ENCODE results near the gene SLCO2A1.

SLCO2A1 gene

GRCh38 chr3:133882986-133883586 is 146.6 kb downstream of the SLCO2A1 start:
- H3K4me1 Mint-ChIP-seq, result peaks cover 65% of the 10 kb centered on the region
- ATAC-seq (no peak), DNase-seq (ENCODE audit: low spot score in 2 of 2) (no peak)

DNA sequence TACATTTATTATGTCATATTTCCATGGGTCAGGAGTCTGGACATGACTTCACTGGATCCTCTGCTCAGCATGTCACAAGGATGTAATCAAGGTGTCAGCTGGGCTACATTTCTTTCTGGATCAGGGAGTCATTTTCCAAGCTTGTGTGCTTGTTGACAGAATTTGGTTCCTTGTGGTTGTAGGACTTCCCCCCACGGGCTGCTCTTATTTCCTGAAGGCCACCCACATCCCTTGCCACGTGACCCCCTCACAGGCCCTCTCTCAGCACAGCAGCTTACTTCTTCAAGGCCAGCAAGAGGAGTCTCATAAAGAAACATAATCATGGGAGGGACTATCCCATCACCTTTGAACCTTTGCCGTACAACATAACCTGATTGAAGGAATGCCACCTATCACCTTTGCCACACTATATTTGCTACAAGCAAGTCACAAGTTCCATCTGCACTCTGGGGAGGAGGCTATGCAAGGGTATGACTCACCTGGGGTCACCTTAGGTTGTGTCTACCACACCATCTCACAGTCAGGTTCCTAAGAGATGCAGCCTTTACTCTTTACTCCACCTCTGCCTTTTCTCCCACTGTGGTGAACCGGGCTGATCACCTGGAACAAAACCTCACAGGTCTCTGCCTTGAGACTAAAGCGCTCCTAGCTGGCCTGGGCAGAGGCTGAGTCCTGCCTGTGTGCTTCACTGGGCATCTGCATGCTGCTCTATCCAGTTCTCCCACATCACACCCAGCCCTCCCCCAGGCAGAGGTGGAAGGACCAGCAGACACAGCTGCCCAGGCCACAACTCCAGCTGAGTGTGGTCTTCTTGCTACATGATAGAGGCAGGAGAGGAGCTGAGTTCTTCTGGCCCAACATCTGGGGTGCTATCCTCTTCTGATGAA is 147.5 kb downstream of the SLCO2A1 start:
- Mint-ChIP-seq H3K4me1 (peaks cover 60% of the 10 kb centered on the region), H3K9me3 (peaks cover 9% of the 10 kb centered on the region), H3K36me3 (peaks cover 5% of the 10 kb centered on the region), H3K4me3 (peak overlapping the region; percentile 45), H3K27ac (peak overlapping the region; percentile 95)
- DNase-seq (ENCODE audit: low spot score in 2 of 2) (no peak), ATAC-seq (peak; percentile 77)

More at GRCh38 chr3:133882986-133883586, 146.6 kb downstream of the SLCO2A1 start:
- H3K9me3 Mint-ChIP-seq, result peaks cover 5% of the 10 kb centered on the region
- H3K4me3 Mint-ChIP-seq, result peak overlapping the region; percentile 45
- peaks cover 5% of the 10 kb centered on the region for H3K36me3 Mint-ChIP-seq
- peak overlapping the region; percentile 95 for H3K27ac Mint-ChIP-seq

DNA sequence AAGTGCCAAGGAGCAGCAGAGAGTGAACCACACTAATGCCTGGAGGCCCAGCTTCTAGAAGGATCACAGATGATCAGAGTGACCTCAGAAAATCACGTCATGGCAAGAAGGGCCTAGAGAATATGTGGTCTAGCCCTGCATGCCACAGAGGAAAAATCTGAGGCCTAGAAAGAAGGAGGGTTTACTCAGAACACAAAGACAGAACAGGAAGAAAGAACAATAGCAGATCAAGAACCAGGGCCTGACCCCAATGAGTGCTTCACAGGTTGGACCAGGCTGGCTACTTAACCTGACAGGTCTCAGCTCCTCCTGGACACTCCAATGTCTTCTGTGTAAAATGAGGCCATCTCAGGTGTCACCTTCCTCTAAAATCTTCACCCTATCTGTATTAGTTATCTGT is 148.2 kb downstream of the SLCO2A1 start:
- DNase-seq (ENCODE audit: low spot score in 2 of 2) (no peak), ATAC-seq (peak; percentile 50)
- Mint-ChIP-seq H3K4me1 (peaks cover 59% of the 10 kb centered on the region), H3K9me3 (peaks cover 9% of the 10 kb centered on the region), H3K4me3 (peak overlapping the region; percentile 45), H3K36me3 (peaks cover 5% of the 10 kb centered on the region), H3K27ac (peak overlapping the region; percentile 95)

- peak overlapping the region; percentile 95 for H3K27ac Mint-ChIP-seq
- no peak for ATAC-seq
- peaks cover 9% of the 10 kb centered on the region for H3K9me3 Mint-ChIP-seq
- H3K4me3 Mint-ChIP-seq, result peak overlapping the region; percentile 45
- no peak for DNase-seq (ENCODE audit: low spot score in 2 of 2)
- H3K36me3 Mint-ChIP-seq, result peaks cover 5% of the 10 kb centered on the region
- H3K4me1 Mint-ChIP-seq, result peaks cover 54% of the 10 kb centered on the region
Observed at GRCh38 chr3:133880886-133881455, 148.8 kb downstream of the SLCO2A1 start.

- ATAC-seq (peak; percentile 90), DNase-seq (ENCODE audit: low spot score in 2 of 2) (peak in 1 of 2 donors; percentile 64)
- peaks cover 47% of the 10 kb centered on the region for H3K4me1 Mint-ChIP-seq
- H3K27ac Mint-ChIP-seq, result peak overlapping the region; percentile 95
- peaks cover 5% of the 10 kb centered on the region for H3K36me3 Mint-ChIP-seq
- H3K4me3 Mint-ChIP-seq, result peak overlapping the region; percentile 45
- peaks cover 9% of the 10 kb centered on the region for H3K9me3 Mint-ChIP-seq
Observed at GRCh38 chr3:133880287-133880686, 149.4 kb downstream of the SLCO2A1 start.

DNA sequence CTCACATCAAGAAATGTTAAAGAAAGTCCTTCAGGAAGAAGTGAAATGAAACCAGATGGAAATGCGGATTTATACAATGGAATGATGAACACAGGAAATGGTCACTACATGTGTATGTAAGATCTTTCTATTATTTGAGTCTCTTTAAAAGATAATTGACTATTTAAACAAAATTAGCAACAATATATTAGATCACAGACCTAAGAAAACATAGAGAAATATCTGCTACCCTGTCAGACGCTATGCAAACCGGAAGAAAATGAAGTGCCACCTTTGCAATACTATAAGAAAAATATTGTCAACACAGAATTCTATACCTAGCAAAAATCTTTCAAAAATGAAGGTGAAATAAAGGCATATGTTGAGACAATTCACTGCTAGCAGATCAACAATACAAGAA is 151.2 kb downstream of the SLCO2A1 start:
- DNase-seq (ENCODE audit: low spot score in 2 of 2), result no peak
- peaks cover 9% of the 10 kb centered on the region for H3K9me3 Mint-ChIP-seq
- ATAC-seq, result no peak
- H3K27ac Mint-ChIP-seq, result no peak overlapping the region
- H3K36me3 Mint-ChIP-seq, result peaks cover 5% of the 10 kb centered on the region
- peaks cover 45% of the 10 kb centered on the region for H3K4me1 Mint-ChIP-seq
- no peak overlapping the region for H3K4me3 Mint-ChIP-seq
